Adrenal gland (tissue), 12 donors: ENCODE results near the gene IMMP1L. TPM values are rescaled to one million over a fixed set of nuclear protein-coding genes. Genes with fewer than 3 reads are reported as not detected.

Source experiments
- DNase-seq, 7 donors: peaks; one replicate each; pipeline ENCODE4 v3.0.0-alpha.2; 2019 to 2020
- H3K27ac ChIP-seq, 5 donors: fragments of 200-600 bp; sonication (generic) in 4 of 5; 1 replicate in 3 of 5; 2 replicates in 2 of 5; pipeline versions ENCODE4 v1.5.1 to v1.8.0; 2016 to 2020; ENCODE audit warnings: mild to moderate bottlenecking in 1 of 5
- H3K27me3 ChIP-seq: fragments of 200-600 bp; 2 replicates; pipeline ENCODE4 v1.8.0; 2021
- H3K36me3 ChIP-seq, 2 donors: fragments of 200-600 bp; replicated peaks in 1 of 2; 1 replicate in 1 of 2; 2 replicates in 1 of 2; pipeline versions ENCODE4 v1.5.1 to v1.8.0; 2018 to 2022
- H3K4me1 ChIP-seq, 2 donors: fragments of 200-600 bp; replicated peaks in 1 of 2; 1 replicate in 1 of 2; 2 replicates in 1 of 2; pipeline versions ENCODE4 v1.5.1 to v1.8.0; 2018 to 2021
- H3K4me3 ChIP-seq, 4 donors: fragments of 200-600 bp; sonication (generic) in 3 of 4; one replicate each; pipeline ENCODE4 v1.5.1; 2016 to 2018
- H3K9me3 ChIP-seq, 3 donors: fragments of 200-600 bp; sonication (generic) in 1 of 3; replicated peaks in 1 of 3; 1 replicate in 2 of 3; 2 replicates in 1 of 3; pipeline versions ENCODE4 v1.5.1 to v1.8.0; 2016 to 2021
- POLR2A ChIP-seq, 2 donors: fragments of 450-650 bp; IDR thresholded peaks; one replicate each; pipeline ENCODE4 v1.6.1; 2017; ENCODE audit warnings: antibody characterized with exemption in 2 of 2, mild to moderate bottlenecking in 2 of 2, moderate library complexity in 1 of 2
- WGBS, 4 donors: extraction: QIAGEN DNeasy Blood & Tissue Kit in 2 of 4; methylation state at CpG; one replicate each; pipeline versions ENCODE4 v1.1.5 to v1.1.7; 2013 to 2017; 5-methylcytosine and 5-hydroxymethylcytosine counted together
- intact Hi-C, 2 donors: fragments of 100-400 bp; cut with DNase I; formaldehyde crosslinking; loops; one replicate each; pipeline versions ENCODE4 v1.14.1 to v1.15.0; 2022 to 2023
- polyA plus RNA-seq, 3 donors: library from polyadenylated mRNA; stranded (reverse); fragments of 200-250 nt in 2 of 3; fragments of 350-450 nt in 1 of 3; fragmentation: Illumina TruSeq in 1 of 3; extraction: RNeasy Lipid Tissue Mini Kit (QIAGEN cat#74804) in 1 of 3; gene quantifications; one replicate each; pipeline ENCODE4 v1.2.3, GENCODE V29; 2013 to 2014
- total RNA-seq, 9 donors: library from RNA; depleted of rRNA in 4 of 9; stranded (reverse); fragments of >200 nt in 4 of 9; fragments of 120-200 nt in 1 of 9; fragmentation: NEBNext Ultra II Directional in 1 of 9; extraction: Animal tissue kit (Norgen Biotek cat#: 25700) in 1 of 9; gene quantifications; one replicate each; pipeline versions ENCODE4 v1.1.0 to v1.2.4, GENCODE V29; 2013 to 2023
- TF ChIP-seq, protein P1 (sequence below), 6 experiments: fragments of 450-650 bp in 4 of 6; fragments of 200-600 bp in 2 of 6; sonication (generic) in 1 of 6; IDR thresholded peaks; 1 replicate in 5 of 6; 2 replicates in 1 of 6; pipeline versions ENCODE4 v1.5.1 to v1.8.0; 2016 to 2021; ENCODE audit warnings: antibody characterized with exemption in 6 of 6, mild to moderate bottlenecking in 2 of 6, moderate library complexity in 1 of 6
- donor health status: healthy with polysubstance abuse.
- donor health status: Bipolar disorder and iron deficiency.
- donor health status: DM: yes; HTN: yes; CAD: no.
- donor health status: DM: no; HTN: no; CAD: no.
- donor health status: DM: no; HTN: no; CAD: no.
- donor health status: DM: yes; HTN: yes; CAD: no.

Gene IMMP1L
- total and polyA plus RNA-seq, 12 donors = 5.2 to 71.9 (median 19.0) TPM

DNA sequence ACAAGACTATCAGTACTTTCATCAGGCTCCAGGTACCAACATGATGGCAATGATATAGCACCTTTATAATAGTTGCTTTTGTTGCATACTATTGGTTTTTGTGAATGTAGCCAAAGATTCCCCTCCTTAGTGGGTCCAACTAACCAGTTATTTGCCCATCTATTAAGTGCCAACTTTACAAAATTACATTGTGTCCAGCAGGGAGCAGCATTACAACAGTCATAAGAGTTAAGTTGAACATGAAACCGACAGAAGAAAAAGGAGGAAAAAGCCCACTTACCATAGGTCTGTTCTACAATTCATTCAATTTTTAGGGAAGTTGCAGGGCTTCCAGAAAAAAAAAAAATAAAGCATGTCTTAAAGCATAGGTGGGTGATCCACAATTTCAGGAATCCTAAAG is 21.6 kb downstream of the IMMP1L start:
- H3K27me3 ChIP-seq = no peaks in the 10 kb centered on the region
- intact Hi-C loops = no loop called here
- no peaks in the 10 kb centered on the region for H3K4me1 ChIP-seq
- peak in 1 of 7 donors; percentile 35 for DNase-seq
- H3K36me3 ChIP-seq = no peaks in the 10 kb centered on the region
- WGBS, 4 donors = 7 to 39% (median 28%) methylated on average over 1 of the region's 1 CpG
- H3K27ac ChIP-seq = no peak overlapping the region
- H3K9me3 ChIP-seq = no peaks in the 10 kb centered on the region
- TF ChIP-seq, protein P1, sequence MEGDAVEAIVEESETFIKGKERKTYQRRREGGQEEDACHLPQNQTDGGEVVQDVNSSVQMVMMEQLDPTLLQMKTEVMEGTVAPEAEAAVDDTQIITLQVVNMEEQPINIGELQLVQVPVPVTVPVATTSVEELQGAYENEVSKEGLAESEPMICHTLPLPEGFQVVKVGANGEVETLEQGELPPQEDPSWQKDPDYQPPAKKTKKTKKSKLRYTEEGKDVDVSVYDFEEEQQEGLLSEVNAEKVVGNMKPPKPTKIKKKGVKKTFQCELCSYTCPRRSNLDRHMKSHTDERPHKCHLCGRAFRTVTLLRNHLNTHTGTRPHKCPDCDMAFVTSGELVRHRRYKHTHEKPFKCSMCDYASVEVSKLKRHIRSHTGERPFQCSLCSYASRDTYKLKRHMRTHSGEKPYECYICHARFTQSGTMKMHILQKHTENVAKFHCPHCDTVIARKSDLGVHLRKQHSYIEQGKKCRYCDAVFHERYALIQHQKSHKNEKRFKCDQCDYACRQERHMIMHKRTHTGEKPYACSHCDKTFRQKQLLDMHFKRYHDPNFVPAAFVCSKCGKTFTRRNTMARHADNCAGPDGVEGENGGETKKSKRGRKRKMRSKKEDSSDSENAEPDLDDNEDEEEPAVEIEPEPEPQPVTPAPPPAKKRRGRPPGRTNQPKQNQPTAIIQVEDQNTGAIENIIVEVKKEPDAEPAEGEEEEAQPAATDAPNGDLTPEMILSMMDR (IDR thresholded peaks at IDR 0.05) = peak; percentile 9 to 51 (median 40)
- TF ChIP-seq POLR2A (IDR thresholded peaks at IDR 0.05) = no peak
- H3K4me3 ChIP-seq = no peak overlapping the region

DNA sequence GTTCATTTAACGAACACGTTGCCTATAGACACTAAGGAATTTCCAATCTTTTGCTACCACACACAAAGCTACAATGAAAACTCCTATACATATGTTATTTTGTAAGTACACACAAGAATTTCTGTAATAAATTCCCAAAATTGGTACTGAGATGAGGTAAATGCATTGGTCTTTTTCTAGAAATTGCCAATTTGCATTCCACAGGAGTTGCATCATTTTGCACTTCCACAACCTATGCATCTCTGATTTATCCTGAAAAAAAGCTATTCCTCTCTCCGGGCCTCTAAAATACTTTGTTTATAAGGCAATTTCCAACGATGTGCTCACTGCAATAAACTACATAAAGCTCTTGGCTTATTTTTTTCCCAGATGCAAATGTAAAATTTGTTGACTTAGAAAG is 24.9 kb downstream of the IMMP1L start:
- Histone ChIP-seq H3K9me3 (no peaks in the 10 kb centered on the region), H3K4me3 (no peak overlapping the region), H3K27me3 (no peaks in the 10 kb centered on the region), H3K4me1 (no peaks in the 10 kb centered on the region), H3K36me3 (no peaks in the 10 kb centered on the region), H3K27ac (no peak overlapping the region)
- intact Hi-C loops = no loop called here
- TF ChIP-seq, protein P1 (IDR thresholded peaks at IDR 0.05) = no peak
- TF ChIP-seq POLR2A (IDR thresholded peaks at IDR 0.05) = no peak
- no peak for DNase-seq
- WGBS, 4 donors = 88 to 90% (median 89%) methylated on average over 4 of the region's 4 CpGs

DNA sequence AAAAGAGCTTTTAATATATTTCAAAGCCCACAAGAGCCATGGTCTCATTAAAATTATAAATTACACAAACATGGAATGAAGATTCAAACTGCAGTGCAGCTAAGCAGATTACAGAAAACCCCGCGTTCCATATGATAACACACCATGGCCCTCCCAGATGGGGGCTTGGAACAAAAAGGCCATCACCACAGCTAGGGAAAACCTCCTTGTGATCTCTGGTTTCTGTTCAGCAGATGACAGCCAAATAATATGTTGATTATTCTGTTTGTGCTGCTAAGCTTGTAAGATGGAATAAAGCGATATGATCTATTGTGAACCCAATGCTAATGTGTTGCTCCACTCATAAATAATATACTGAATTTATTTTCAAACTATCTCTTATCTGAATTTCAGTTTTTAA is 28.5 kb downstream of the IMMP1L start:
- Histone ChIP-seq H3K4me3 (no peak overlapping the region), H3K36me3 (no peaks in the 10 kb centered on the region), H3K9me3 (no peaks in the 10 kb centered on the region), H3K27me3 (no peaks in the 10 kb centered on the region), H3K4me1 (no peaks in the 10 kb centered on the region), H3K27ac (no peak overlapping the region)
- intact Hi-C loops = no loop called here
- TF ChIP-seq POLR2A (IDR thresholded peaks at IDR 0.05) = no peak
- TF ChIP-seq, protein P1 (IDR thresholded peaks at IDR 0.05) = no peak
- WGBS, 4 donors = 81 to 89% (median 85%) methylated on average over 3 of the region's 3 CpGs
- no peak for DNase-seq

DNA sequence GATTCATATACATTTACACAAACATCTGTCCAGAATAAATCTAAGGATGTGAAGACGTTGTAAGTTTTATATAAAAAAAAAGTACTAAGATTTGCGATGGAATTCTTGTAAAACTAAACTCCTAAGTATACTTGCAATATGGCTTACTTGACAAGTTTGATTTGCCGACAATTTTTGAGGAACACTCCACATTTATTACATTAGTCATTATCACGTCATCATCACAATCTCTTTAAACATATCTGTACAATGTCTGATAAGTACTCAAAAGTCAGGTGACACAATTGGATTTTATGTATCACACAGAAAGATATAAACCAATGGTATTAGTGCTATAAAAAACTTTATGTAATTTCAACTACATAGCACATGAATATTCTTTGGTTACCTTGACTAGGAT is 30.4 kb downstream of the IMMP1L start:
- TF ChIP-seq POLR2A (IDR thresholded peaks at IDR 0.05) = no peak
- TF ChIP-seq, protein P1 (IDR thresholded peaks at IDR 0.05) = no peak
- H3K27ac ChIP-seq = no peak overlapping the region
- 90 to 94% (median 91%) methylated on average over 4 of the region's 4 CpGs for WGBS, 4 donors

More for the DNA sequence above, 30.4 kb downstream of the IMMP1L start:
- no peaks in the 10 kb centered on the region for H3K4me1 ChIP-seq
- no peak overlapping the region for H3K4me3 ChIP-seq
- no peaks in the 10 kb centered on the region for H3K9me3 ChIP-seq
- intact Hi-C loops = no loop called here
- no peaks in the 10 kb centered on the region for H3K36me3 ChIP-seq
- no peaks in the 10 kb centered on the region for H3K27me3 ChIP-seq
- DNase-seq = no peak
